OCI-LY1 (cell line): ENCODE measurements around the gene SFRP2.

Experiments
- EZH2 ChIP-seq: fragments of 200-600 bp; sonication (generic), shearing (Covaris generic); IDR thresholded peaks from 2 replicates; pipeline ENCODE4 v1.8.0; 2017; ENCODE audit warnings: borderline replicate concordance, mixed run types, mild to moderate bottlenecking, antibody characterized with exemption, low read length, moderate library complexity, mixed read lengths
- TF ChIP-seq, protein P1 (sequence below): fragments of 200-600 bp; sonication (generic), shearing (Covaris generic); IDR thresholded peaks from 2 replicates; pipeline ENCODE4 v1.5.1; 2017; ENCODE audit warnings: mild to moderate bottlenecking, antibody characterized with exemption, low read length, moderate library complexity, mixed read lengths

DNA sequence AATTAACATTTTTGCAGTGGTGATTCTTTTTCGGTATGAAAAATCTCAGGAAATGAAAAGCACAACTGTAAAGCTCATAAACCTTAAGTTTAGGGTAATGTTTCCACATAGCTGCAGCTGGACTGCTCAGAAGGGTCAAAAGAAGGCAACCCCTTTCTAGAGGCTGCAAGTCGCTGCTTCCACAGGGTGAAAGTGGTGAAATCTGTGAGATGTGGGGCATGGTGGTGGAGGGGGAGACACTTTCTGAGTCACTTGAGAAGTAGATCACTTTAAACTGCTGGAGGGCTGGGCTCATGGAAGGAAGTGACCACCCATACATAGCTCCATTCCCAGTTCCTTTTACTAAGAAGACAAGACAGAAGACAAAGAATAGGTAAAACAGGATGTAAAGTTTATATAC lies 8.7 kb downstream of the SFRP2 start:
- no peak for TF ChIP-seq EZH2
- TF ChIP-seq, protein P1, sequence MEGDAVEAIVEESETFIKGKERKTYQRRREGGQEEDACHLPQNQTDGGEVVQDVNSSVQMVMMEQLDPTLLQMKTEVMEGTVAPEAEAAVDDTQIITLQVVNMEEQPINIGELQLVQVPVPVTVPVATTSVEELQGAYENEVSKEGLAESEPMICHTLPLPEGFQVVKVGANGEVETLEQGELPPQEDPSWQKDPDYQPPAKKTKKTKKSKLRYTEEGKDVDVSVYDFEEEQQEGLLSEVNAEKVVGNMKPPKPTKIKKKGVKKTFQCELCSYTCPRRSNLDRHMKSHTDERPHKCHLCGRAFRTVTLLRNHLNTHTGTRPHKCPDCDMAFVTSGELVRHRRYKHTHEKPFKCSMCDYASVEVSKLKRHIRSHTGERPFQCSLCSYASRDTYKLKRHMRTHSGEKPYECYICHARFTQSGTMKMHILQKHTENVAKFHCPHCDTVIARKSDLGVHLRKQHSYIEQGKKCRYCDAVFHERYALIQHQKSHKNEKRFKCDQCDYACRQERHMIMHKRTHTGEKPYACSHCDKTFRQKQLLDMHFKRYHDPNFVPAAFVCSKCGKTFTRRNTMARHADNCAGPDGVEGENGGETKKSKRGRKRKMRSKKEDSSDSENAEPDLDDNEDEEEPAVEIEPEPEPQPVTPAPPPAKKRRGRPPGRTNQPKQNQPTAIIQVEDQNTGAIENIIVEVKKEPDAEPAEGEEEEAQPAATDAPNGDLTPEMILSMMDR = no peak
